AG09309 (cell line): ENCODE results near the gene NUP210.

Source experiments
- DNase-seq: peaks from one replicate; pipeline ENCODE4 v3.0.0-alpha.2; 2010; ENCODE audit warnings: low read depth
- H3K4me3 ChIP-seq: 2 replicates; pipeline ENCODE4 v1.5.1; 2011; ENCODE audit warnings: mild to moderate bottlenecking, low read depth, low read length, moderate library complexity; ENCODE audit not compliant: control insufficient read depth
- TF ChIP-seq, protein P1 (sequence below): IDR thresholded peaks from 2 replicates; pipeline ENCODE4 v1.5.1; 2011; ENCODE audit warnings: mild to moderate bottlenecking, low read depth, low read length, inconsistent platforms; ENCODE audit not compliant: insufficient read depth, control insufficient read depth; ENCODE audit errors: missing control alignments

NUP210 gene

DNA sequence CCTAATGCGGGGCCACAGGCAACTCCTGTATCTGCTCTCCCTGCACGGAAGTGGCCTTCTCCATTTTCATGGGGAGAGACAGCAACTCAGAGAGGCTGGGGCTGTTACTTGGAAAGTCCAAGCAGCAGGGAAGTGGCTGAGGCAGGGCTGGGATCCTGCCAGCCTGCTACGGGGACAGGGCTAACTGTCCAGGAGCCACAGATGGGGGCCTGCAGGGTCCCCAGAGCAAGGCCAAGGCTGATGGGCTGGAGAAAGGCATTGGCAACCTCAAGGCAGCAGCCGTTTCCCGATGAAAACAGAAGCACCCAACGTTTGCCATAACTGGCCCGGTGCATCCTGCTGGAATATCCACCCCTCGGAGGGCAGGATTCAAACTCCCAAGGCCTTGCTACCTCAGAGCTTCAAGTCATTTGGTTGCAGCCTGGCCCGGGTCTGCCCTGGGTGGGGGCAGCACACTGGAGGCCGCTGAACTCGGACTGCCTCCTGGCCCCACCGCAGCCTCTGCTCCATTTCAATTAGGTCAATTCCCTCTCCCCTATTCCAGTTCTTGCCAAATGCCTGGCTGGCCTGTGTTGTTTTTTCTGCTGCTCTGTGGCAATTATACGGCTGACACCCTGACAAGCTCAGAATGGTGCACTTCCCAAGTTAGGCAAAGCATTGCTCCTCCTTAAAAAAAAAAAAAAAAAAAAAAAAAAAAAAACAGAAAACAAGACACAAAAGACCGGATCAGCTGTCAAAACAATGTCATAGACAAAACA, 143.5 kb downstream of the NUP210 start:
- TF ChIP-seq, protein P1, sequence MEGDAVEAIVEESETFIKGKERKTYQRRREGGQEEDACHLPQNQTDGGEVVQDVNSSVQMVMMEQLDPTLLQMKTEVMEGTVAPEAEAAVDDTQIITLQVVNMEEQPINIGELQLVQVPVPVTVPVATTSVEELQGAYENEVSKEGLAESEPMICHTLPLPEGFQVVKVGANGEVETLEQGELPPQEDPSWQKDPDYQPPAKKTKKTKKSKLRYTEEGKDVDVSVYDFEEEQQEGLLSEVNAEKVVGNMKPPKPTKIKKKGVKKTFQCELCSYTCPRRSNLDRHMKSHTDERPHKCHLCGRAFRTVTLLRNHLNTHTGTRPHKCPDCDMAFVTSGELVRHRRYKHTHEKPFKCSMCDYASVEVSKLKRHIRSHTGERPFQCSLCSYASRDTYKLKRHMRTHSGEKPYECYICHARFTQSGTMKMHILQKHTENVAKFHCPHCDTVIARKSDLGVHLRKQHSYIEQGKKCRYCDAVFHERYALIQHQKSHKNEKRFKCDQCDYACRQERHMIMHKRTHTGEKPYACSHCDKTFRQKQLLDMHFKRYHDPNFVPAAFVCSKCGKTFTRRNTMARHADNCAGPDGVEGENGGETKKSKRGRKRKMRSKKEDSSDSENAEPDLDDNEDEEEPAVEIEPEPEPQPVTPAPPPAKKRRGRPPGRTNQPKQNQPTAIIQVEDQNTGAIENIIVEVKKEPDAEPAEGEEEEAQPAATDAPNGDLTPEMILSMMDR: no peak
- H3K4me3 ChIP-seq: no peak overlapping the region
- no peak for DNase-seq

DNA sequence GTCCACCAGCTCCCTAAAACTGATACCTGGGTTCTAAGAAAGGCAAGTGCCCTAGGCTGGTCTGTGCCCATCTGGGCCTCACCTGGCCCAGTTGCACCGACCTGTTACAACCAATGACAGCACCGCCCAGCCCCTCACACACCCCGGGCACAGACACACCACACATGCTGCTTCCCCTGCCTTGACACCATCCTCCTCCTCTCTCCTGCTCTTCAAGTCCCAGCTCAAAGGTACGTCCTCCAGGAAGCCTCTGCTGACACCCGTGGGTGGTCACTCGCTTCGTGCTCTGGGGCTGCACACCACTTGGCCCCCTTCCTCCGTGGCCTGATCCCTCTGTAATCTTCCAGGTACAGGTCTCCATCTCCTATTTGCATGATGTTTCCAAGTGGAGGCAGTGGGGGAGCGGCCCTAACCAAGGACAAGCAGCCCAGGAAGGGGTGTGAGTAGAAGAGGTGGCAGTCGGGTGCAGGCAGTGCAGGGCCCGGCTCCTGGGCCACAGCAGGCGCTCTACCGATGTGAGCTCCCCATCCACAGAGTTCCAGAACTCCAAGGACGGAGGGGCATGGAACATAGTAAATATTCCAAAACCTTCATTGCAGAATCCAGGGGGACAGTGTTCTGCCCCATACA, 144.6 kb downstream of the NUP210 start:
- H3K4me3 ChIP-seq: no peak overlapping the region
- TF ChIP-seq, protein P1: no peak
- no peak for DNase-seq

DNA sequence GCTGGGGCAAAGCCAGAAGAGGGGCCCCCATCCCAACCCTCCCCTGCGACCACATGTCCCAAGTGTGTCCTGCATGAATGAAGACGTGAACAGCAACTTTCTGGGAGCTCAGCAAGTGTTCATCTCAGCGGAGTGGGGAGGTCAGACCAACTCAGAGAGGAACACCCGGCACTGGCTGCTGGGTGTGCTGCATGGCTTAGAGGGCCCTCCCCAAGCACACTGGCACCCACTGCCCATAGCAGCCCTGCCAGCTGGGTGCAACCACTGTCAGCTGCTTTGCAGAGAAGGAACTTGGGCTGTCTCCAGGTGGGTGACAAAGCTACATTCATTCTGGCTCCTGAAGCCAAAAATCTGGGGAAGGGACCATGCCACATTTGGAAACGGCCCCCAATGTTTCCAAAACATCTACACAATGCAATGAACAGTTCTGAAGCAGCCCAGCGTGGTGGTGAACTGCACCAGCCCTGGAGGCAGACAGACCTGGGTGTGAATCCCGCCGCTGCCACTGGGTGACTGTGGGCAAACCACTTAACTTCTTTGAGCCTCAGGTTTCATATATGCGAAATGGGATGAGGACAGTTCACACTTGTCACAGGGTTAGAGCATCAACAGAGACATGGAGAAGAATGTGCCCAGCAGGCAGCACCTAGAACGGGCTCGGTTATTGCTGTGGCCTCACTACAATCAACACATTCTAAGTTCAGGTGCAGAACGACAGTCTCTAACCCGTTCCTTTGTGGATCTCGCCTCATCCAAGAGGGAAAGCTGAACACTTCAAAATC, 145.4 kb downstream of the NUP210 start:
- TF ChIP-seq, protein P1: no peak
- H3K4me3 ChIP-seq: no peak overlapping the region
- DNase-seq: no peak

DNA sequence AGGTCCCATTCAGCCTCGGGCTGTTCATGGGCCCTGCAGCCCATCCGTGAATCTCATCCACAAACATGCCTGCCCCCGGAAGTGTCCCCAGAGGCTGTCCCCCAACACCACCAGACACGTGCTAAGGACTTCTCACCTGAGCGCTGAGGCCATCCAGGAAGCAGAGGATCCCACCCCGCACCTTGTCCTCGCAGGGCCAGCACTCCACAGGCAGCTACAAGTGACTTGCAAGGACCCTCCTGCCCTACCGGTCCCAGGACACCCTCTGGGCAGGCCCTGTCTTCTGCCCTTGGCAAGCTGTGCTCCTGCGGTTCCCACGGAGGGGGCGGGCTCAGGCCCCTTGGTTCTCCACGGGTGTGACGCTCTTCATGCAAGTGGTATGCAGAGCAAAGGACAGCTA, 146.0 kb downstream of the NUP210 start:
- TF ChIP-seq, protein P1: no peak
- DNase-seq: no peak
- H3K4me3 ChIP-seq: no peak overlapping the region

DNA sequence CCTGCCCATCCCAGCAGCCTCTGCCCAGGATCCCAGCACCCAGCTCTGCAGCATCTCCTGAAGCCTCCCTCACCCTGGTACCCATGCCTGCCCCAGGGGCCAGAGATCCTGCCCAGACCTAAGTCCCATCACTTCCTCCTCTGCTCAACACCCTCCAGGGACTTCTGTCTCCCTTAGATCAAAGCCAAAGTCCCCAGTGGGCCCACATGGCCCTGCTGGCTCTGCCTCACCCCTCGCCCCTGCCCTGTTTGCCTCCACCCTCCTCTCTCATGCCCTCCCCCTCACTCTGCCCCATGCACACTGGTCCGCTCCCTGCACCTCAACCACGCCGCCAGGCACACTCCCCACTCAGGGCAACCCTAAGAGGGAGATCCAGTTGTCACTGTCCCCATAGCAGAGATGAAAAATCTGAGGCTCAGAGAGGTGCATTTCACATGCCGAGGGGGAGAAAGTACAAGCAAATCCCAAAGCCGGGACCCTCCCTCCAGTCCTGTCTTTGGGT, 146.5 kb downstream of the NUP210 start:
- DNase-seq: no peak
- H3K4me3 ChIP-seq: no peak overlapping the region
- TF ChIP-seq, protein P1: no peak

DNA sequence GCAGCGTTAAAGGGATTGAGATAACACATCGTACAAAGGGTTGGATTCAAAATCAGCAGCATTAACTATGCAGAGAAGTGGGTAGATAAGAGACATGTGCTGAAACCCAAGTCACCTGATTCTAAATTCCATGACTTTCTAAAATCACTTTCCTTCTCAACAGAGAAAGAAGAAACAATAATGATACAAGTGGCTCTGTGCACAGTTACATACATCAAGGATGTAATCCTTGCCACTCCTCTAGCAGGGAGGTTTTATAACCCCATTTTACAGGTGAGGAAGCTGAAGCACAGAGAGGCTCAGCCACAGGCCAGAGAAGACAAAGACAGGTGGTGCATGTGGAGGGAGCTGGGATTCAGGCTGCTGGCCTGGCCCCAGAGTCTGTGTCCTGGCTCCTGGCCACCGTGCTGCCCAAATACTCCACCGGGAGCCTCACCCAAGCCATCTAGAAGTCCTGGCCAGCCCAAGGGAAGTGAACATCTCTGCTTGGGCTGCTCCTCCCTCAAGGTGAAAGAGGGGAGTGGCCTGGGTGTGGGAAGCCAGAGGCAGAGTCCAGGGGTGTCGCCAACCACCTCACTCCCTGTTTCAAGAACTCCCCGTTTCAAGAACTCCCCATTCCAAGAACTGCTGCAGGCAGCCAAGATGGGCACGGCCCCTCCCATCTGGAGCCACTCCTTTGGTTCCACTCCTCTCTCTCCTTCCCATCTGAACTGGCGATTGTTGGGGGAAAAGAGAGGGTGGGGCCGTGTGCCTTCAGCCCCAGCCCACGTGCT, 147.1 kb downstream of the NUP210 start:
- TF ChIP-seq, protein P1: no peak
- no peak for DNase-seq
- no peak overlapping the region for H3K4me3 ChIP-seq
